ENCODE measurements around the gene AGBL4.

DNA sequence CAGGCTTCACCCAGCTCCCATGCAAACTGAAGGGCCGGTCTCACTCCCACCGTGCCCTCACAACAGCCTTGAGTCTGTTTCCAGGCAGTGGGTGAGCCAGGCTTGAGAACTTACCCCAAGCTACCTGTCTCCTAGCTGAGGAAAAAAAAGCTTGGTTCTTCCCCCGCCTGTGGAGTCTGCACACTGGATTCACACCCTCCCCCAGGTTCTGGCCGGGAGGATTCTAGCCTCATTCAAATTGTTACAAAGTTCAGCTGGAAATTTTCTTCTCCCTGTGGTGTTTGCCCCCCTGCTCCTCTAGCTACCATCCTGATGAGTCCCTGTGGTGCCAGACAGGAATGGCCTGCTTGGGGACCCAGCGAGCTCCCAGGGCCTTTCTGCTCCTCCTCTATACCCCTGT is 471.7 kb downstream of the AGBL4 start:
- TF ChIP-seq, protein P1, sequence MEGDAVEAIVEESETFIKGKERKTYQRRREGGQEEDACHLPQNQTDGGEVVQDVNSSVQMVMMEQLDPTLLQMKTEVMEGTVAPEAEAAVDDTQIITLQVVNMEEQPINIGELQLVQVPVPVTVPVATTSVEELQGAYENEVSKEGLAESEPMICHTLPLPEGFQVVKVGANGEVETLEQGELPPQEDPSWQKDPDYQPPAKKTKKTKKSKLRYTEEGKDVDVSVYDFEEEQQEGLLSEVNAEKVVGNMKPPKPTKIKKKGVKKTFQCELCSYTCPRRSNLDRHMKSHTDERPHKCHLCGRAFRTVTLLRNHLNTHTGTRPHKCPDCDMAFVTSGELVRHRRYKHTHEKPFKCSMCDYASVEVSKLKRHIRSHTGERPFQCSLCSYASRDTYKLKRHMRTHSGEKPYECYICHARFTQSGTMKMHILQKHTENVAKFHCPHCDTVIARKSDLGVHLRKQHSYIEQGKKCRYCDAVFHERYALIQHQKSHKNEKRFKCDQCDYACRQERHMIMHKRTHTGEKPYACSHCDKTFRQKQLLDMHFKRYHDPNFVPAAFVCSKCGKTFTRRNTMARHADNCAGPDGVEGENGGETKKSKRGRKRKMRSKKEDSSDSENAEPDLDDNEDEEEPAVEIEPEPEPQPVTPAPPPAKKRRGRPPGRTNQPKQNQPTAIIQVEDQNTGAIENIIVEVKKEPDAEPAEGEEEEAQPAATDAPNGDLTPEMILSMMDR (IDR thresholded peaks at IDR 0.05), result no peak
- TF ChIP-seq POLR2A (IDR thresholded peaks at IDR 0.05) (no peak), POLR2AphosphoS5 (IDR thresholded peaks at IDR 0.05) (no peak)

Measured in breast epithelium (tissue), 3 donors.